SU-DHL-6 (cell line): ENCODE data around the gene EPHB2.

ENCODE experiments used
- EZH2phosphoT487 ChIP-seq: fragments of 200-600 bp; sonication (generic), shearing (Covaris generic); conservative IDR thresholded peaks from 2 replicates; pipeline ENCODE4 v1.6.1; 2018; ENCODE audit warnings: mild to moderate bottlenecking, antibody characterized with exemption, low read length, moderate library complexity, mixed read lengths
- TF ChIP-seq, protein P1 (sequence below): fragments of 200-600 bp; sonication (generic); IDR thresholded peaks from one replicate; pipeline ENCODE4 v1.5.1; 2017; ENCODE audit warnings: antibody characterized with exemption, mild to moderate bottlenecking, low read length, moderate library complexity; ENCODE audit not compliant: insufficient read depth, poor library complexity, severe bottlenecking

GRCh38 chr1:22863766-22864165 lies 153.1 kb downstream of the EPHB2 start:
- TF ChIP-seq, protein P1, sequence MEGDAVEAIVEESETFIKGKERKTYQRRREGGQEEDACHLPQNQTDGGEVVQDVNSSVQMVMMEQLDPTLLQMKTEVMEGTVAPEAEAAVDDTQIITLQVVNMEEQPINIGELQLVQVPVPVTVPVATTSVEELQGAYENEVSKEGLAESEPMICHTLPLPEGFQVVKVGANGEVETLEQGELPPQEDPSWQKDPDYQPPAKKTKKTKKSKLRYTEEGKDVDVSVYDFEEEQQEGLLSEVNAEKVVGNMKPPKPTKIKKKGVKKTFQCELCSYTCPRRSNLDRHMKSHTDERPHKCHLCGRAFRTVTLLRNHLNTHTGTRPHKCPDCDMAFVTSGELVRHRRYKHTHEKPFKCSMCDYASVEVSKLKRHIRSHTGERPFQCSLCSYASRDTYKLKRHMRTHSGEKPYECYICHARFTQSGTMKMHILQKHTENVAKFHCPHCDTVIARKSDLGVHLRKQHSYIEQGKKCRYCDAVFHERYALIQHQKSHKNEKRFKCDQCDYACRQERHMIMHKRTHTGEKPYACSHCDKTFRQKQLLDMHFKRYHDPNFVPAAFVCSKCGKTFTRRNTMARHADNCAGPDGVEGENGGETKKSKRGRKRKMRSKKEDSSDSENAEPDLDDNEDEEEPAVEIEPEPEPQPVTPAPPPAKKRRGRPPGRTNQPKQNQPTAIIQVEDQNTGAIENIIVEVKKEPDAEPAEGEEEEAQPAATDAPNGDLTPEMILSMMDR: no peak
- no peak for TF ChIP-seq EZH2phosphoT487
